Neutrophil (primary cell): ENCODE results near the gene WDR73.

ENCODE experiments used
- H3K27ac ChIP-seq: fragments of 200-600 bp; sonication (generic); 2 replicates; pipeline ENCODE4 v1.5.1; 2016; ENCODE audit warnings: mild to moderate bottlenecking, moderate library complexity
- H3K27me3 ChIP-seq: fragments of 200-600 bp; sonication (generic); 2 replicates; pipeline ENCODE4 v1.6.0; 2016; ENCODE audit warnings: mild to moderate bottlenecking
- H3K36me3 ChIP-seq: fragments of 200-600 bp; sonication (generic); 2 replicates; pipeline ENCODE4 v1.5.1; 2017
- H3K4me1 ChIP-seq, 2 experiments: fragments of 200-600 bp in 1 of 2; sonication (generic) in 1 of 2; 1 replicate in 1 of 2; 2 replicates in 1 of 2; pipeline versions ENCODE4 v1.5.1 to v1.6.1; 2013 to 2016; ENCODE audit warnings: low read depth in 1 of 2, low read length in 1 of 2, mild to moderate bottlenecking in 1 of 2, moderate library complexity in 1 of 2; ENCODE audit not compliant: control insufficient read depth in 1 of 2, insufficient read depth in 1 of 2
- H3K4me3 ChIP-seq, 2 experiments: fragments of 200-600 bp in 1 of 2; sonication (generic) in 1 of 2; 1 replicate in 1 of 2; 2 replicates in 1 of 2; pipeline ENCODE4 v1.5.1; 2013 to 2016; ENCODE audit warnings: low read depth in 1 of 2, low read length in 1 of 2, mild to moderate bottlenecking in 1 of 2, moderate library complexity in 1 of 2
- H3K9me3 ChIP-seq: fragments of 200-600 bp; sonication (generic); 2 replicates; pipeline ENCODE4 v1.5.1; 2016
- TF ChIP-seq, protein P1 (sequence below): fragments of 200-600 bp; sonication (generic); IDR thresholded peaks from 2 replicates; pipeline ENCODE4 v1.5.1; 2016; ENCODE audit warnings: antibody characterized with exemption

Gene WDR73

GRCh38 chr15:84603630-84604379 is 50.3 kb downstream of the WDR73 start:
- TF ChIP-seq, protein P1, sequence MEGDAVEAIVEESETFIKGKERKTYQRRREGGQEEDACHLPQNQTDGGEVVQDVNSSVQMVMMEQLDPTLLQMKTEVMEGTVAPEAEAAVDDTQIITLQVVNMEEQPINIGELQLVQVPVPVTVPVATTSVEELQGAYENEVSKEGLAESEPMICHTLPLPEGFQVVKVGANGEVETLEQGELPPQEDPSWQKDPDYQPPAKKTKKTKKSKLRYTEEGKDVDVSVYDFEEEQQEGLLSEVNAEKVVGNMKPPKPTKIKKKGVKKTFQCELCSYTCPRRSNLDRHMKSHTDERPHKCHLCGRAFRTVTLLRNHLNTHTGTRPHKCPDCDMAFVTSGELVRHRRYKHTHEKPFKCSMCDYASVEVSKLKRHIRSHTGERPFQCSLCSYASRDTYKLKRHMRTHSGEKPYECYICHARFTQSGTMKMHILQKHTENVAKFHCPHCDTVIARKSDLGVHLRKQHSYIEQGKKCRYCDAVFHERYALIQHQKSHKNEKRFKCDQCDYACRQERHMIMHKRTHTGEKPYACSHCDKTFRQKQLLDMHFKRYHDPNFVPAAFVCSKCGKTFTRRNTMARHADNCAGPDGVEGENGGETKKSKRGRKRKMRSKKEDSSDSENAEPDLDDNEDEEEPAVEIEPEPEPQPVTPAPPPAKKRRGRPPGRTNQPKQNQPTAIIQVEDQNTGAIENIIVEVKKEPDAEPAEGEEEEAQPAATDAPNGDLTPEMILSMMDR: no peak
- H3K27ac ChIP-seq: no peak overlapping the region
- H3K36me3 ChIP-seq: peaks cover 11% of the 10 kb centered on the region
- no peaks in the 10 kb centered on the region for H3K9me3 ChIP-seq
- peaks cover 25 to 26% of the 10 kb centered on the region in 2 experiments for H3K4me1 ChIP-seq
- no peak overlapping the region for H3K4me3 ChIP-seq
- H3K27me3 ChIP-seq: no peaks in the 10 kb centered on the region

- Histone ChIP-seq H3K36me3 (peaks cover 4% of the 10 kb centered on the region), H3K27ac (no peak overlapping the region), H3K9me3 (no peaks in the 10 kb centered on the region), H3K4me3 (peak overlapping the region; percentile 97), H3K27me3 (no peaks in the 10 kb centered on the region), H3K4me1 (peaks cover 42 to 45% of the 10 kb centered on the region in 2 experiments)
- TF ChIP-seq, protein P1: no peak
Observed at GRCh38 chr15:84601555-84601838, 52.6 kb downstream of the WDR73 start.

- H3K36me3 ChIP-seq: peaks cover 4% of the 10 kb centered on the region
- H3K27ac ChIP-seq: peak within 1 kb of the TSS; percentile 58
- H3K4me1 ChIP-seq: peaks cover 48 to 50% of the 10 kb centered on the region in 2 experiments
- no peaks in the 10 kb centered on the region for H3K9me3 ChIP-seq
- no peaks in the 10 kb centered on the region for H3K27me3 ChIP-seq
- TF ChIP-seq, protein P1: no peak
- H3K4me3 ChIP-seq: peak within 1 kb of the TSS; percentile 97
Observed at GRCh38 chr15:84600687-84601554, 53.2 kb downstream of the WDR73 start, which contains the start of gene ZSCAN2. Gene ZSCAN2, plus strand, starts transcription at chr15:84601009. Its CDS starts 2,919 bp downstream, at chr15:84603928.

DNA sequence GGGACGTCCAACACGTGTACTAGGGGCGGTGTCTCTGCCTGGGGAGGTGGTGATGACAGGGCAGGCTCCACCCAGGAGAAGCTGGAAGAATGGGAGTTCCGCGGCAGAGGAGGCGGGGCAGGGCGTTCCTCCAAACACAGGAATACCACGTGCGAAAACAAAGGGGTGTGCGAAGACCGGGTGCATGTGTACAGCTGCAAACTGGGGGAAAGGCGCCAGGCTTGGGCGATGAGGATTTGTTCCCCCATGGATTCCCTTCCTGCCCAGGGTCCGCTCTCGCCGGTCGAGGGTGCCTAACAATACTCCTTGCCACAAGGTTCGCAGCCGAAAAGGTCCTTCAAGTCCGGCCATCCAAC is 53.8 kb downstream of the WDR73 start:
- peak overlapping the region; percentile 58 for H3K27ac ChIP-seq
- H3K4me1 ChIP-seq: peaks cover 54 to 56% of the 10 kb centered on the region in 2 experiments
- no peaks in the 10 kb centered on the region for H3K27me3 ChIP-seq
- no peaks in the 10 kb centered on the region for H3K9me3 ChIP-seq
- TF ChIP-seq, protein P1: no peak
- H3K36me3 ChIP-seq: peaks cover 4% of the 10 kb centered on the region
- peak overlapping the region; percentile 97 for H3K4me3 ChIP-seq

GRCh38 chr15:84599906-84600305 is 54.2 kb downstream of the WDR73 start:
- Histone ChIP-seq H3K27ac (no peak overlapping the region), H3K36me3 (peaks cover 4% of the 10 kb centered on the region), H3K4me1 (peaks cover 58 to 60% of the 10 kb centered on the region in 2 experiments), H3K9me3 (no peaks in the 10 kb centered on the region), H3K27me3 (no peaks in the 10 kb centered on the region), H3K4me3 (peak overlapping the region; percentile 97)
- TF ChIP-seq, protein P1: no peak
